Stimulated activated CD4-positive, alpha-beta T cell treated with anti-CD3 and anti-CD28 coated beads, Interleukin-4, amount 100 ng/mL, for 24 hours (primary cell): ENCODE data around the gene CTSF.
"Not testable (repeated sequence)": the region's sequence is repeated elsewhere in the genome, so short reads cannot be mapped to it uniquely, and the experiment has no call there.

Experiments
- DNase-seq: peaks from one replicate; pipeline ENCODE4 v3.0.0-alpha.2; 2020

The CTSF gene

DNA sequence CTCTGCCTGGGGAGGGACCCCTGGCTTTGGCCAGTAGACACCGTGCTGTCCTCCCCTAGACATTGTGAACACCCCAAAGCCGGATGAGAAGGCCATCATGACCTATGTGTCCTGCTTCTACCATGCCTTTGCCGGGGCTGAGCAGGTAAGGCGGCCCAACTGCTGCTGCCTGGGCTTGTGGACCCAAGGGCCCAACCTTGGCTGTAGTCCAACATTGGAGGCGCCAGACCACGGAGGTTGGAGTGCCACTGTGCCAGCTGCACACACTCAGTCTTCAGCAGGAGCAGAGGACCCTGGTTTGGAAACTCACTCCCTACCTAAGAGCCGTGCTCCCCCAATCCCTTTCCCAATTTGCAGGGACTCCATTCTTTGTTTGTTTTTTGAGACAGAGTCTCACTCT is 12.3 kb downstream of the CTSF start:
- DNase-seq, result no peak

DNA sequence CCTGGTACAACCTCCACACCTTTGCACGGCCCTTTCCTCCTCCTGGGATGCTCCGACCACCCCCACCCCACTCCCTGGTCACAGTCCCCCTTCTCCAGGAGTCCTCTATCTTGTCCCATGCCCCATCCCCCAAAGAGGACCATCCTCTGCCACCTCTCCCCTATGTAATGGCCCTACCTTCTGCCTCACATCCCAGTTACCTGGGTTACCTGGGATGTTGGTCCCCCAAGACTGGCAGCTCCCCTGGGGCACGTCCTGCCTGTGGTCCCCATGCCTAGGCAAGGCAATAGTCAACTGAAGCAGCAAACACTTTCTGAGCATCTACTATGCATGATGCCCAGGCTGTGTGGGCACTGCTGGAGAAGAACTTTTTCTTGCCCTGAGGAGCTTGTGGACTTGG is 13.0 kb downstream of the CTSF start:
- DNase-seq, result no peak

DNA sequence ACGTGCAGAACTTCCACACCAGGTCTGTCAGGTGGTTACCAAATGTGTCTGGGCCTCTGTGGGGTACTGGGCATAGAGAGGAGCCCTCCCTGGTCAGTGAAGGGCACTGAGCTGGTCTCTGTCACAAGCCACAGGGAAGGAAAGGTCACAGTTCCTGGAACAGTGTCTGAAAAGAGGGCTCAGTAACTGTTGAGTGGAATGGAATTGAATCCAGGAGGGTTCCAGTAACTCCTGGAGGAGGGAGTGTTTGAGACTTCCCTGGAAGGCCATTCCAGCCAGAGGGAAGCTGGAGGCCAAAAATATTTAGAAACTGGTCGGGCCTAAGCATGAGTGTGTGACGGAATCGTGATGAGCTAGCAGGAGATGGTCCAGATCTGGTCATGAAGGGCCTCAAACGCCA is 13.8 kb downstream of the CTSF start:
- DNase-seq, result no peak

DNA sequence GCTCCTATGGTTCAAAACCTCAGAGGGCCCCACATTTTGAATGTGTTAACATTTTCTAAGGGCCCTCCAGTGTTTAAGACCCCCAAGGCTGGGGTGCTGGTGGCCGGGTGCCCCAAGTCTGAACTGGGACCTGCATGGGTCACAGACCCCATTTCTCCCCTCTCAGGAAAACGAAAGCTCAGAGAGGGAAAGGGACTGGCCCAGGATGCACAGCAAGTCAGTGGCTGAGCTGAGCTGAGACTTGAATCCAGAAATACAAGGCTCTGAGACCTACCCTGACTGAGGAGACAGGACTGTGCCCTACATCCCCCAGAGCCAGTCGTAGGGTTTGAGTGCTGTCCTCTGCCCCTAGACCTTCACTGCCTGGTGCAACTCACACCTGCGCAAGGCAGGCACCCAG is 17.5 kb downstream of the CTSF start:
- no peak for DNase-seq

DNA sequence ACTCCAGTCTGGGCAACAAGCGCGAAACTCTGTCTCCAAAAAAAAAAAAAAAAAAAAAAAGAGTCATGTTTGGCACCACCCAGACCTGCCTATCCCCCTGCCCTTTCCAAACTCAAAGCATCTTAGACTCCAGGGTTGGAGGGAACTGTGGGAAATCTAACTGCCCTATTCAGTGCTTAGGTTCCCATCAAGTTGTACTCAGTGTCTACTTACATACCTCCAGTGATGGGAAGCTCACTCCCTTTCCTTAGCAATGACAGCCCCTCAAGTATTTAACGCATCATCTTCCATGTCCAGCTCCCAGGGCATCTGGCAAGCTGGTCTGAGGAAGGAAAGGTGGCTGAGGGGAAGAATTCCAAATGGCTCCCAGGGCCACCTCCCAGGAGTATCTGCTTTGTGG is 18.7 kb downstream of the CTSF start:
- DNase-seq, result no peak

DNA sequence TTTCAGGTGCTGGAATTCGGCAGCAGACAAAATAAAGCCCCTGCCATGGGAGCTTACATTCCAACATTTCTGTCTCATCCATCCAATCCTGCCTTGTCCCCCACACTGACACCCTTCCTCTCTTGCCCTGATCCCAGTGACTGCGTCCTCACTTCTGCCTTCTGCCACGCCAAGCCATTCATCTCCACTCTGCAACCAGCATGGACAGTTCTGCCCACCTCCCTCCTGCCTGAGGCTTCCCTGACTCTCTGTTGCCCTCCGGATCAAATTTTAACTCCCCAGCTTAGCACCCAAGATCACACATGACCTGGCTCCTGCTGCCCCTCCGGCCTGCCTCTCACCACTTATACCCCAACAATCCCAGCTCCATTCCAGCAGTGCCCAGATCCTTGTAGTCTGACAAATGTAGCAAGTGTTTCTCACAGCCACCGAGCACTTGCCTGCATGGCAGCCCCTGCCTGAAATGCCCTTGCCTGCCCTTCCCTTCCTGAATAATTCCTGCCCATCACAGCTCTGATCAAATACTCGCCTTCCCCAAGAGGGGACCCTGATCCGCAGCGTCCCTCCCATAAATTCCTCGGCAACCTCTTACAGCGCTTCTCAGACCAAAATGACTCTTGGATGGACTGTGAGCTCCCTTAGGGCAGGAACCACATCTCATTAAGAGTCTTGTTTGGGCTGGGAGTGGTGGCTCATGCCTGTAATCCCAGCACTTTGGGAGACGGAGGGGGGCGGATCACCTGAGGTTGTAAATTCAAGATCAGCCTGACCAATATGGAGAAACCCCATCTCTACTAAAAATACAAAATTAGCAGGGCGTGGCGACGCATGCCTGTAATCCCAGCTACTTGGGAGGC is 19.4 kb downstream of the CTSF start:
- DNase-seq, result no peak

DNA sequence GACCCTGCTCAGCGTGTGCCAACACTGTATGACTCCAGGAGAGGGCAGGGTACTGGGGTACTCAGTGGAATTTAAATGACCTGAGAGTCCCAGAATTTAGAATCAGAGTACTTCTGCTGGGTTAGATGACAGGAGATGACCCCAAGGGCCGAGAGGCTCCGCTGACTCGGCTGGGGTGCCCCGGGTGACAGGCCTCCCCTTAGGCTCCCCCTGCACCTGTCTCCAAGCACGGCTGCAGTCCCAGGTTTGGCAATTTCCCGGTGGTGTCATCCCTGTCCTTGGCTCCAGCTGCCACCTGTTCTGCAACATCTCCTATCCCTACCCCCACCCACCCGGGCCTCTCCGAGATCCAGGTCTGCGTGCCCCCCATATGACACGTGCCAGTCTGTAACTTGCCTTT is 20.4 kb downstream of the CTSF start:
- no peak for DNase-seq

DNA sequence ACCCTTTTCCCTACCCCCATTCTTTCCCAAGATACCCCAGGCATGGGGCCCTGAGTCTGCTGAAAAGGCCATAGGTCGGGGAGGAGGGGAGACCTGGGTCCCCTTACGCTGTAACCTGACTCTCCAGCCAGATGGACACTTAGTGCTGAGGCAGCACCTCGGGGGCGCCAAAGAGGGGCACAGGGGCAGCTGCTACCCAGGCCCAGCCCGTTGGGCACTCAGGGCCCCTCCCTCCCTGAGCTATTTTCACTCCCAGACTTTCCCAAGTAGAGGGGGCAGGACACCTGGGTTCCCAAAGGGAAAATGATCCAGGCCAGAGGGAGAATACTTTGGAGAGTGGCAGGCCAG is 20.8 kb downstream of the CTSF start:
- no peak for DNase-seq

DNA sequence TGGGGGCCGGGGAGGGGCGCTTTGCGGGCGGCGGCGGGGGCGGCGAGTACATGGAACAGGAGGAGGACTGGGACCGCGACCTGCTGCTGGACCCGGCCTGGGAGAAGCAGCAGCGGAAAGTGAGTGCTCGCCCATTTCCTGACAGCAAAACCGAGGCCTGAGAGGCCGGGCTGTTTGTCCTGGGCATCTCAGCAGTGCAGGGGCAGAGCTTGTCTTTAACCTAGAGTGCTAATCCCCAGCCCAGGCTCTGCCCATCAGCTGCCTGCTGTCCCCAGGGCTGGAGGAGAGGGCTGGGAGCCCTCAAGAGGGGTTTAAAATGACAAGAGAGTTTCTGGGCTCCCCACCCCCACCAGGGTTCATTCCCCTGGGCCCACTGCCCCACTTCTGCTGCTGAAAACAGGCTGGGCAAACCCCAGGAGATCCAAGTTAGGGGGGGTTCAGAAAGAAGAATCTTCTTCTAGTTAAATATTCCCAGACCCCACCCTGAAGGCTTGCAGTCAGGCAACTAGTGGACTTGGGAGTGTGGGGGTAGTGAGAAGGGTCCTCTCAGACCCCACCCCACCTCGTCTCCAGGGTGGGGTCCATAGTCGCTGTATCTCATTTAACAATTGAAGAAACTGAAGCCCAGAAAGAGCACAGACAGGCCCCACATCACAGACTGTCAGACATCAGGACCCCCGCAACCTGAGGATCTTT is 21.3 kb downstream of the CTSF start:
- DNase-seq, result no peak

DNA sequence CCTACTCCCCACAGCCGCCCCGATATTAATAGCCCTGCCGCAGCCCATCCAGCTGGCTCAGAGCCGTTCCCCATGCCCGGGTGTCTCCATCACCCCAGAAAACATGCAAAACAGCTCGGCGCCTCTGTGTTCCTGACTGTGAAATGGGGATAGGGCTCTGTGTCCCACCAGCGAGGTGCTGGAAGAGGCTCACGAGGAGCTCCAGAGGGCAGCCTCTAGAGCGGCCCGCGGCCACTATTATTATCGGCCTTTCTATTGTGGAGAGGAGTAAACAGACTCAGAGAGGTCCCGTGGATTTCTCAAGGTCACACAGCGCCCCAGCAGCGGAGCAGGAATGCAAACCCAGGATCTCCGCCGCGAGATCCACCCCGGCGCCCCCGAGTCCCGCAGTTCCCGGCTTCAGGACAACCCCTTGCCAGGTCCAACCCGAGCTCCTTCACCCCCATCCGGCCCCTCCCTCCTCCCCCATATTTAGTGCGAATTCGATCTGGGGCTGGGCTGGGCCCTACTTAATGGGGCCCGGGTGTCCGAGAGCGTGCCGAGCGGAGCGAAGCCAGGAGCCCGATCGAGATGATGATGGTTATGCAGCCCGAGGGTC is 21.9 kb downstream of the CTSF start, which contains the start of gene ACTN3:
ACTN3 (plus strand) TSS at position 536 of the 598 bp plus-strand sequence; CDS start at position 571, 35 bp downstream.
- DNase-seq, result no peak

DNA sequence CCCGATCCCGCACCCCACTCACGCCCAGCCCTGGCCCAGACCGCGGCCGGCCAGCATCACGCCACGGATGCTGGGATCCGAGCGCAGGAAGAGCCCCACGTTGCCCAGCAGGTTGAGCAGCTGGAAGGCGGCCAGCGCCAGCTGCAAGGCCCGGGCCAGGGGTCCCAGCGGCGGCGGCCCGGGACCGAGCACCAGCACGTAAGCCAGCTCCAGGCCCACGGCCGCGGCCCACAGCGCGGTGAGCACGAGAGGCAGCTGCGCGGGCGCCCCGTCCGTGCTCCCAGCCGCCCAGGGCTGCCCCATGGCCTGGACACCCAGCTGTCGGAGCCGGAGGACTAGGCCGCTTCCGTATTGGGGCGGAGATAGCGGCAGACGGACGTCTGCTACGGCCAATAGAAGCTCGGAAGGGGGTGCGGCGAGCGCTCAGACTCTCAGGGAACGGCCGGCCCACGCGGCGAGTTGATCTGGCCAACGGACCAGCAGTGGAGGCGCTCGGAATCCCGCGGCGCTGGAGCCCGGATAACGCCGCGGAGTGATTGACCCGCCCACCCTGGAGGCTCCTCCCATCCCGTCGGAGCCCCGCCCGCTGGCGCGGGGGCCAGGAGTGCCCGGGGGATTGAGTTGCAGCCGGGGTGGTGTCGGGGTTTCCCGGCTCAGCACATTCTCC is 22.6 kb downstream of the CTSF start, which contains the start of gene ZDHHC24:
ZDHHC24 (minus strand) TSS at position 348 of the 667 bp plus-strand sequence; CDS start at position 303, 45 bp downstream.
- DNase-seq, result peak; percentile 91

DNA sequence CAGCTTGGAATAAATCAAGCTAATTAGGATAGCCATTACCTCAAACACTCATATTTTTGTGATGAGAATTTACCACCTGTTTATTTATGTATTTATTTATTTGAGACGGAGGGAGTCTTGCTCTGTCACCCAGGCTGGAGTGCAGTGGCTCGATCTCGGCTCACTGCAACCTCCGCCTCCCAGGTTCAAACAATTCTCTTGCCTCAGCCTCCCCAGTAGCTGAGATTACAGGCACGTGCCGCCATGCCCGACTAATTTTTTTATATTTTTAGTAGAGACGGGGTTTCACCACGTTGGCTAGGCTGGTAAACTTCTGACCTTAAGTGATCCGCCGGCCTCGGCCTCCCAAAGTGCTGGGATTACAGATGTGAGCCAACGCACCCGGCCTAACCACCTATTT is 23.5 kb downstream of the CTSF start:
- DNase-seq, result not testable (repeated sequence)

DNA sequence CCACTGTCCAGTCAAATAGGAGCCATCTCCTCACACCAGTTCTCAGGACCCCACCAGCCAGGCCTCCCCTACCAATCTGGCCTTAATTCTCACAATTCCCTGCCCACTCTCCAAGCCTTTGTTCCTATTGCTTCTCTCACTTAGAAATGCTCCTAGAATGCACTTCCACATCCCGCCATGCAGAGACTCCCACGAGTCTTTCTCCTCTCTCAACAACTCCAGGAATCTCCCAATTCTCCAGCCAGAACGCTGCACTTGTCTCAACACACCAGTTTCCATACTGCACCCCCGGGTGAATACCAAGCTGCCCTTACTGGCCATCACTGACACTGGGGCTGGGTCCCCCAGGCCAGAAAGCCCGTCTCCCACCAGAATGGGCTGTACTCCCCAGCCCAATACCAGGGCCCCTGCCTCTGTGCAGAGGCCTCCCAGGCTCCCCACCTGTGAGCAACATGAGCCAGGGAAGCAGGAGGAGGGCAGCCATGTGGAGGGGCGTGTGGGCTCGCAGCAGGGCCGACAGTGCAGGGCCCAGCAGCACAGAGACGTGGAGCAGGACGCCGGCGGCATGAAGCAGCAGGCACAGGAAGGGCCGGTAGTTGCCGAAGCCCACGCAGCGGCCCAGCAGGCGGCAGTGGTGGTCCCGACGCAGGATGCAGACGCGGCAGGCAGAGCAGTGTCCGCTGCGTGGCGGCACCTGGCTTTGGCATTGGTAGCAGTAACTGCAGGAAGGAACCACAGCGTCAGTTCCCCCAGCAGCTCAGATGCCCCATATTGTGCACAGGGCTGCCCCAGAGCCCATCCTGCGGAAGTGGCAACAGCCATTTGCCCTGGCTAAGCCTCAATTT is 24.9 kb downstream of the CTSF start:
- DNase-seq, result peak; percentile 40

DNA sequence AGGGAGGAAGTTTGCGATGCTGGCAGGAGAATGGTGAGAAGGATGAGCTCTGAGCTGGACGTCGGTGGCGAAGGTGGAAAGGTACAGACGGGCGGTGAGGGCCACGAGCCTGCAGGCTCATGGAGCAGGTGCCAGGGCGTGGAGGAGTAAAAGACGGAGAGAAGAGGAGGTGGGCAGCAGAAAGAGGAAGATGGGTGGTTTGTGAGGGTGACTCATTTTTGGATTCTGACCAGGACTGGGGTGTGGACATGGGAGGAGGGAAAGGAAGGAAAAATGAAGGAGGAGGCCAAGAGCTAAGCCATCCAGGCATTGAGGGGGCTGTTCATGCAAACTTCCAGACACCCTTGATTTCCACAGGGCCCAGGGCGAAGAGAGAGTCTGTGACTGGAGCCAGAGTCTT is 26.0 kb downstream of the CTSF start:
- no peak for DNase-seq

DNA sequence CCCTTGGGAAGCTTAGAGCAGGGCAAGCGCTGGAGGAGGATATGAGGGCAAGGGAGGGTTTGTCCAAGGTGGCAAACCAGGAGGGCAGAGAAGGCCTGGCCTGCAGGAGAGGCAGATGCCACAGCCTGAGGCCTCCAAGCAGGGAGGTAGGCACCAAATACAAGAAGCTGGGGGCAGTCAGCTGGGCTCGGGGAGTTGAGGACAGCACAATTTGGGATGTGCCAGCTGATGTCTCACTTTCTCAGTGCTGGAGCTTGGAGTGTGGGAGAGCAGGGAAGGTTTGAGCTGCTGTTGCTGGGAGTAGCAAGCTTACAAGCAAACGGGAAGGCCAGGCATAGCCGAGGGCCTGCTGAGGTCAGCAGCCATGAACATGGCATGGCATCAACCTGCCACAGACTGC is 26.5 kb downstream of the CTSF start:
- no peak for DNase-seq

DNA sequence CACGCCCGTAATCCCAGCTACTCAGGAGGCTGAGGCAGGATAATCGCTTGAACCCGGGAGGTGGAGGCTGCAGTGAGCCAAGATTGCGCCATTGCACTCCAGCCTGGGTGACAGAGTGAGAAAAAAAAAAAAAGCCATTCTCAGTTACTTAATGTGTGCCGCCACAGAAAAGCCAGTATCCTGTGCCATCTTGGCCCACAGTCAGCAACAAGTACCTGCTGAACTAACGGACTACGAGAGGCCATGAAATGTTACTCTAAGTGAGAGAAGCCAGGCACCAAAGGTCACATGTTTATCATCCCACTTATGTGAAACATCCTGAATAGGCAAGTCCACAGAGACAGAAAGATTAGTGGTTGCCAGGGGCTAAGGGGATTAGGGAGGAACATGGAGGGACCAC is 27.8 kb downstream of the CTSF start:
- not testable (repeated sequence) for DNase-seq

DNA sequence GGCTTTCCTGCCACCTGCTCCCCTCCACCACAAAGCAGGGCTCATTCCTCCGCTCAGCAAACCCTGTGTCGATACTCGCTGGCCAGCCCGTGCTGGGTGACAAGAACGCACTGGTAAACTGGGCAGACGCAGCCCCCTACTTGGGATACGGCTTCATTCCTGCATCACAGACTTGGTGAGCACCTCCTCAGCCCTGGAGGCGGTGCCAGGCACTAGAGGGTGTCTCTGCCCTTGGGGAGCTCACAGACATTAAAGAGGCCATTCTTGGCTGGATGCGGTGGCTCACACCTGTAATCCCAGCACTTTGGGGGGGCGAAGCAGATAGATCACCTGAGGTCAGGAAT is 28.6 kb downstream of the CTSF start:
- no peak for DNase-seq

DNA sequence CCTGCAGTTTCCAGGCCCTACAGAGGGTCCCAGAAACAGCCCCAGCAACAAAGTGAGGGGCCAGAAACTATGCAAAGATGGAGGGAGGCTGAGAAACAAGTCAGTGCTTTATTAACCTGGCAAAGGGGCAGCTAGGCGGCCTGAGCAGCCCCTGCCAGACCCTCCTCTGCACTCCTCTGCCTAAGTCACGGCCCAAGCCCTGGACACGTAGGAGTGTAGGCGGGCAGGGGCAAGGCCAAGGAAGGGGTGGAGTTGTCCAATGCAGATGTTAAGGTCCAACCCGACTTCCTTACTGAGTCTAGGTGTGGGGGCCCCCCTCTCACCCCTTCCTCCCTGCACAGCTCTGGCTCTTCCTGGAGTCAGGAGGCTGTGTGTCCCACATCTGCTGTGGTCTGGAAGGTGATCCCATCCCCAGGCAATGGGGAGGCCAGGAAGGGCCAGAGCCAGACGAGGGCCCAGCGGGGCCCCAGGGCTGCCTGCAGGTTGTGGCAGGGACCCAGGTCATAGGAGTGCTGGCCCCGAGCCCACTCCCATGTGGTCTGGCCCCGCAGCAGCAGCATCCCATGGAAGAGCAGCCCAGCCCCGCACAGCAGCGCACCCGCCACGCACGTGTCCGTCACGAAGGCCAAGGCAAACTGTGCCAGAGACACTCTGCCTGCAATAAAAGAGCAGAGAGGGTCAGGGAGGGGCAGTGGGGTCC is 29.1 kb downstream of the CTSF start:
- no peak for DNase-seq

DNA sequence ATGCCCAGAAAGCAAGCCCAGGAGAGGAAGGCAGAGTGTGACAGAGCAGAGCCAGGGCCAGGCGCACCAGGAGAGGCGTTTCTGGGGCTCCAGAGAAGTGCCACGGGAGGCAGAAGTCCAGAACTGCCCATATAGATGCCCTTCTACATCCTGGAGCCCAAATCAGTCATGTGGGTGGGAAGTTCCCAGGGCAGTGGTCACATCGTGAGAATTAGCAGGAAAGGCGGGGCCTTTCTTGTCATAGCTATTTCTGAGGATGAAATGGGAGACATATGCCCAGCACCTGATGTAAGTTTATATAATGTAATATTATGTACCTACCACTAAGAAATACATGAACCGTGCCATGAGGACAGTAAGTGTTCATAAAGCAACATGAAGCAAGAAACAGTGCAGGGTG is 35.6 kb downstream of the CTSF start:
- no peak for DNase-seq

DNA sequence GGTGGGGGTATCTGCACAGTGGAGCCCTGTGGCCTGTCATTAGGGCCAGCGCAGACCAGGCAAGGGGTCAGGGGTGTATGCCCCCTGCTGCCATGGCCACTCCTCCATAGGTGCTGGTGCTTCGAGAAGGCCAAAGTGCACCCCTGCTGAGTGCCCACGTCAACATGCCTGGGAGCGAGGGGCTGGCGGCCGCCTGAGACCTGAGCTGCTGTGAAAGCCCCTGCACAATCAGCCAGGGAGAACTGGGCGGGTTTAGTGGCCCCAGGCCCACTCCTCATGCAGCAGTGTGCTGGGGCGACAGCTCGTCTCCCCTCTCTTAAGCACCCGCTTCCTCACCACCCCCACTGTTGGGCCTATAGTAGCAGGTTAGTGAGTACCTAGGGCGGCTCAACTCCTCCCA is 36.6 kb downstream of the CTSF start:
- DNase-seq, result no peak

DNA sequence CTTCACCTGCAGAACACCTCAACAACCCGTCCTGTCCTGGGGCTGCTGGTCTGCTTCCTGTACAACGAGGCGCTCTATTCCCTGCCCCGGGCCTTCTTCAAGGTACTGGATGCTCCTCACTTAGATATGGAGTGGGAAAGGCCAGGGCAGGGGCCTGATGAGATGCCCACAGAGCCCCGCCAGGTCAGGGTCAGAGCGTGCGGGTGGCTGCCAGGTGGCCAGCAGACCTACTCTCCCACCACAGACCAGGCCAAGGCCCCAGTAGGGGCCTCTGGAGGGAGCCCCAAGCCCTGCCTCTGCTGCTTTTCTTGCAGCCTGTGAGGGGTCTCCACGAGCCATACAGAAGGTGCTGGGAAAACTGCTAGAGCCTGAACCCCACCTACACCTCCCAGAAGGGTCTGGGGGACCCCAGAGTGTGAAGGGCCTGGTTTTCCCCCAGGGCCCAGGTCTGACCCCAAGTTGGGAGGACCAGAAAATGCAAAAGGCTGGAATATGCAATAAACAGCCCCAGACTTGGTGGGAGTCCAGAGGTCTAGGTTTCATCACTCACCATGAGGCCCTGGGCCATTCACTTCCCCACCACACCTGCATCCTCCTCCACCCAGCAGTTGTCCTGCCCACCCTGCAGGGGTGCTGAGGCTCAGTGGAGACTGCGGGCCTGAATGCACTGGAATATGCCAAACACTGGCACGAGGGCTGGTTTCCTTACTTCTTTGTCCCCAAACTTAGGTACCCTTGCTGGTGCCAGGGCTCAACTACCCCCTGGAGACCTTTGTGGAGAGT is 37.3 kb downstream of the CTSF start:
- DNase-seq, result no peak
